ENCODE data around the gene SIRT1. TPM values are rescaled to one million over a fixed set of nuclear protein-coding genes. Genes with fewer than 3 reads are reported as not detected.

The SIRT1 gene
- total RNA-seq, 4 donors from 2014 or later, result 18.8 to 26.3 (median 20.7) TPM

DNA sequence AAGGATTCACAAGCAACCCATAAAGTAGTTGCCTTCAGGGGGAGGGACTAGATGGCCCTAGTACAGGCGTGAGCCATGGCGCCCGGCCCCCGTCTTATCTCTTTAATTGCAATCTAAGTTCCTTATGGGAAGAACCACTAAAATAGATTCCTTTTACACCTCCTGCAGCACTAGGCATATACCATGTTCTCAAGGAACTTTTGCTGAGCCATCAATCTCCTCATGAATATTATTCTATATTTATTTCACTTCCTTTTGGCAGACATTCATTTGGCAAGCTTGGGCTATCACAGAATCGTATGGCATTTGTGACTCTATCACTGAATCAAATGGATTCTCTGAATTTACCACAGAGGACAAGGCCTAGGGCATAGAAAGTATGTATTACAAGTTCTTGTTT, 31.7 kb upstream of the SIRT1 start:
- Histone ChIP-seq H3K27ac (no peak overlapping the region), H3K4me1 (peaks cover 12% of the 10 kb centered on the region), H3K9me3 (no peaks in the 10 kb centered on the region), H3K36me3 (no peaks in the 10 kb centered on the region), H3K4me3 (no peak overlapping the region), H3K27me3 (no peaks in the 10 kb centered on the region)
- TF ChIP-seq POLR2A (IDR thresholded peaks at IDR 0.05), result no peak
- TF ChIP-seq EP300 (IDR thresholded peaks at IDR 0.05), result no peak
- no peak for TF ChIP-seq CTCF (IDR thresholded peaks at IDR 0.05)
- no peak for TF ChIP-seq POLR2AphosphoS5 (IDR thresholded peaks at IDR 0.05)
- 41% methylated on average over 5 of the region's 5 CpGs for WGBS
- DNase-seq (ENCODE audit: low spot score in 2 of 2), result no peak

GRCh38 chr10:67853512-67853911, 30.9 kb upstream of the SIRT1 start:
- no peak overlapping the region for H3K27ac ChIP-seq
- peaks cover 12% of the 10 kb centered on the region for H3K4me1 ChIP-seq
- DNase-seq (ENCODE audit: low spot score in 2 of 2), result no peak
- 56% methylated on average over 3 of the region's 3 CpGs for WGBS
- H3K27me3 ChIP-seq, result no peaks in the 10 kb centered on the region
- H3K4me3 ChIP-seq, result no peak overlapping the region
- TF ChIP-seq POLR2A (IDR thresholded peaks at IDR 0.05) (no peak), CTCF (IDR thresholded peaks at IDR 0.05) (no peak), EP300 (IDR thresholded peaks at IDR 0.05) (no peak), POLR2AphosphoS5 (IDR thresholded peaks at IDR 0.05) (no peak)
- no peaks in the 10 kb centered on the region for H3K9me3 ChIP-seq
- no peaks in the 10 kb centered on the region for H3K36me3 ChIP-seq

DNA sequence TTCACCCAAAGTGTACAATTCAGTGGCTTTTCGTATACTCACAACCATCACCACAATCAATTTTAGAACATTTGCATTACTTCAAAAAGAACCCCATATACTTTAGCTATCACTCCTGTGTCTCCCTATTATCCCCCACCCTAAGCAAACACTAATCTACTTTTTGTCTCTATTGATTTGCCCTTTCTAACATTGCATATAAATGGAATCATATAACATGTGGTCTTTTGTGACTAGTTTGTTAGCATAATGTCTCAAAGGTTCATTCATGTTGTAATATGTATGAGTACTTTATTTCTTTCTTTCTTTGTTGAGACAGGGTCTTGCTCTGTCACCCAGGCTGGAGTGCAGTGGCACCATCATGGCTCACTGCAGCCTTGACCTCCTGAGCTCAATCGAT, 25.5 kb upstream of the SIRT1 start:
- peaks cover 4% of the 10 kb centered on the region for H3K4me1 ChIP-seq
- no peaks in the 10 kb centered on the region for H3K36me3 ChIP-seq
- H3K4me3 ChIP-seq, result no peak overlapping the region
- 91% methylated on average over 2 of the region's 2 CpGs for WGBS
- TF ChIP-seq POLR2A (IDR thresholded peaks at IDR 0.05), result no peak
- TF ChIP-seq EP300 (IDR thresholded peaks at IDR 0.05), result no peak
- TF ChIP-seq POLR2AphosphoS5 (IDR thresholded peaks at IDR 0.05), result no peak
- no peak for TF ChIP-seq CTCF (IDR thresholded peaks at IDR 0.05)
- H3K27ac ChIP-seq, result no peak overlapping the region
- DNase-seq (ENCODE audit: low spot score in 2 of 2), result no peak
- H3K27me3 ChIP-seq, result no peaks in the 10 kb centered on the region
- no peaks in the 10 kb centered on the region for H3K9me3 ChIP-seq

- Histone ChIP-seq H3K4me3 (no peak overlapping the region), H3K4me1 (no peaks in the 10 kb centered on the region), H3K9me3 (no peaks in the 10 kb centered on the region), H3K36me3 (no peaks in the 10 kb centered on the region), H3K27me3 (no peaks in the 10 kb centered on the region), H3K27ac (no peak overlapping the region)
- WGBS, result 66% methylated on average over 4 of the region's 4 CpGs
- TF ChIP-seq EP300 (IDR thresholded peaks at IDR 0.05) (no peak), POLR2A (IDR thresholded peaks at IDR 0.05) (no peak), CTCF (IDR thresholded peaks at IDR 0.05) (no peak), POLR2AphosphoS5 (IDR thresholded peaks at IDR 0.05) (no peak)
- DNase-seq (ENCODE audit: low spot score in 2 of 2), result no peak
Observed at GRCh38 chr10:67861750-67862432, 22.6 kb upstream of the SIRT1 start.

DNA sequence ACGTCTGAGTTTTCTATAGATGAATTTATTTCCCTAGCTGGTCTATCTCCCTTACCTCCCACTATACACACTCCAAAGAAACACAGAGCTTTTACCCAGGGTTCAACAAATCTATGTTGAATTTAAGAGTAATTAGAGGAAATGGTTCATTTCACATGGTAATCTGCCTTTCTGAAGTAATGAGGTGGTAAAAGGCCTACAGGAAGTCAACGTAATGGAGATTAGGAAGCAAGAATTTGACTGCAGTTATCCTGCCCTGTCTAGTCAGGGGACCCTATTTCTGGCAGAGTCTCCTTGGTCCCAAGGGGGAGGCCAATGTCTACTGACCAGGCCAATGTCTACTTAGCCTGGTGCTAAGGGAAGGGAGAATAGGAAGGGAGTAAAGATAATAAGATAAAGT, 21.4 kb upstream of the SIRT1 start:
- H3K27me3 ChIP-seq, result no peaks in the 10 kb centered on the region
- TF ChIP-seq POLR2A (IDR thresholded peaks at IDR 0.05) (no peak), POLR2AphosphoS5 (IDR thresholded peaks at IDR 0.05) (no peak), CTCF (IDR thresholded peaks at IDR 0.05) (no peak), EP300 (IDR thresholded peaks at IDR 0.05) (no peak)
- no peaks in the 10 kb centered on the region for H3K4me1 ChIP-seq
- no peaks in the 10 kb centered on the region for H3K9me3 ChIP-seq
- H3K36me3 ChIP-seq, result no peaks in the 10 kb centered on the region
- H3K27ac ChIP-seq, result no peak overlapping the region
- 68% methylated on average over 2 of the region's 2 CpGs for WGBS
- no peak for DNase-seq (ENCODE audit: low spot score in 2 of 2)
- H3K4me3 ChIP-seq, result no peak overlapping the region
